Esophagus squamous epithelium (tissue), 4 donors: ENCODE results near the gene INO80E.

Source experiments
- CTCF ChIP-seq, 6 experiments: fragments of 450-650 bp in 4 of 6; fragments of 200-600 bp in 2 of 6; sonication (generic) in 2 of 6; IDR thresholded peaks; one replicate each; pipeline ENCODE4 v1.5.1; 2016 to 2019; ENCODE audit warnings: antibody characterized with exemption in 6 of 6, mild to moderate bottlenecking in 4 of 6, moderate library complexity in 4 of 6
- POLR2A ChIP-seq, 4 donors: fragments of 450-650 bp; IDR thresholded peaks; one replicate each; pipeline ENCODE4 v1.6.1; 2017; ENCODE audit warnings: antibody characterized with exemption in 4 of 4, mild to moderate bottlenecking in 4 of 4, moderate library complexity in 3 of 4

- TF ChIP-seq CTCF (IDR thresholded peaks at IDR 0.05): no peak
- no peak for TF ChIP-seq POLR2A (IDR thresholded peaks at IDR 0.05)
Observed at GRCh38 chr16:30027588-30028437, 31.8 kb downstream of the INO80E start.
